Mesendoderm (in vitro differentiated cells): Measurements from ENCODE around the gene UAP1L1. TPM values are rescaled to one million over a fixed set of nuclear protein-coding genes. Genes with fewer than 3 reads are reported as not detected.

Source experiments
- DNase-seq: peaks from one replicate; pipeline ENCODE4 v3.0.0; 2013
- H2AK5ac ChIP-seq: 2 replicates; pipeline ENCODE4 v1.6.1; 2013; ENCODE audit warnings: low read length, inconsistent platforms
- H2BK120ac ChIP-seq: 2 replicates; pipeline ENCODE4 v1.6.1; 2013; ENCODE audit warnings: low read depth, mild to moderate bottlenecking, low read length, moderate library complexity, mixed read lengths
- H2BK15ac ChIP-seq: replicated peaks from 2 replicates; pipeline ENCODE4 v1.6.1; 2013; ENCODE audit warnings: low read depth, mild to moderate bottlenecking, moderate library complexity
- H2BK5ac ChIP-seq: 2 replicates; pipeline ENCODE4 v1.6.1; 2013; ENCODE audit warnings: low read length, inconsistent platforms
- H3K18ac ChIP-seq: 2 replicates; pipeline ENCODE4 v1.6.1; 2013; ENCODE audit warnings: mild to moderate bottlenecking, low read length, mixed read lengths
- H3K23ac ChIP-seq: one replicate; pipeline ENCODE4 v1.6.1; 2013; ENCODE audit warnings: low read length
- H3K27ac ChIP-seq: 2 replicates; pipeline ENCODE4 v1.5.1; 2013; ENCODE audit warnings: low read depth, mild to moderate bottlenecking, inconsistent platforms, low read length, moderate library complexity
- H3K27me3 ChIP-seq: 2 replicates; pipeline ENCODE4 v1.6.1; 2013; ENCODE audit warnings: low read length, control low read depth, mild to moderate bottlenecking, inconsistent platforms; ENCODE audit not compliant: insufficient read depth, poor library complexity
- H3K36me3 ChIP-seq: 2 replicates; pipeline ENCODE4 v1.6.1; 2013; ENCODE audit warnings: low read length, inconsistent platforms; ENCODE audit not compliant: control insufficient read depth, insufficient read depth
- H3K4ac ChIP-seq: one replicate; pipeline ENCODE4 v1.6.1; 2013; ENCODE audit warnings: low read depth, mild to moderate bottlenecking, low read length, moderate library complexity
- H3K4me1 ChIP-seq: 2 replicates; pipeline ENCODE4 v1.6.1; 2013; ENCODE audit warnings: low read depth, low read length, inconsistent platforms; ENCODE audit not compliant: control insufficient read depth
- H3K4me2 ChIP-seq: 2 replicates; pipeline ENCODE4 v1.6.1; 2013; ENCODE audit warnings: low read length
- H3K4me3 ChIP-seq: 2 replicates; pipeline ENCODE4 v1.5.1; 2013; ENCODE audit warnings: mild to moderate bottlenecking, low read length
- H3K56ac ChIP-seq: one replicate; pipeline ENCODE4 v1.6.1; 2013; ENCODE audit warnings: low read length
- H3K79me1 ChIP-seq: 2 replicates; pipeline ENCODE4 v1.6.1; 2013; ENCODE audit warnings: low read length, inconsistent platforms
- H3K79me2 ChIP-seq: 2 replicates; pipeline ENCODE4 v1.6.1; 2013; ENCODE audit warnings: mild to moderate bottlenecking, low read length; ENCODE audit not compliant: control insufficient read depth, insufficient read depth
- H3K9ac ChIP-seq: 2 replicates; pipeline ENCODE4 v1.6.1; 2013; ENCODE audit warnings: low read length, inconsistent platforms
- H4K5ac ChIP-seq: one replicate; pipeline ENCODE4 v1.6.1; 2013; ENCODE audit warnings: low read length
- H4K8ac ChIP-seq: one replicate; pipeline ENCODE4 v1.6.1; 2013; ENCODE audit warnings: low read depth, mild to moderate bottlenecking, control low read depth, low read length, moderate library complexity
- WGBS: extraction: QIAGEN DNeasy Blood & Tissue Kit; methylation state at CpG from one replicate; pipeline ENCODE4 v1.1.7; 2013; ENCODE audit warnings: low lambda C conversion rate, missing lambda C conversion rate; ENCODE audit not compliant: insufficient coverage; ENCODE audit errors: extremely low coverage; 5-methylcytosine and 5-hydroxymethylcytosine counted together
- small RNA-seq: library from polyadenylated mRNA; stranded (forward); fragments of <200 nt; extraction: miRNeasy Mini kit (QIAGEN cat#:217004); gene quantifications from one replicate; pipeline ENCODE3, GENCODE V24; 2013; ENCODE audit not compliant: insufficient read depth

UAP1L1 gene

DNA sequence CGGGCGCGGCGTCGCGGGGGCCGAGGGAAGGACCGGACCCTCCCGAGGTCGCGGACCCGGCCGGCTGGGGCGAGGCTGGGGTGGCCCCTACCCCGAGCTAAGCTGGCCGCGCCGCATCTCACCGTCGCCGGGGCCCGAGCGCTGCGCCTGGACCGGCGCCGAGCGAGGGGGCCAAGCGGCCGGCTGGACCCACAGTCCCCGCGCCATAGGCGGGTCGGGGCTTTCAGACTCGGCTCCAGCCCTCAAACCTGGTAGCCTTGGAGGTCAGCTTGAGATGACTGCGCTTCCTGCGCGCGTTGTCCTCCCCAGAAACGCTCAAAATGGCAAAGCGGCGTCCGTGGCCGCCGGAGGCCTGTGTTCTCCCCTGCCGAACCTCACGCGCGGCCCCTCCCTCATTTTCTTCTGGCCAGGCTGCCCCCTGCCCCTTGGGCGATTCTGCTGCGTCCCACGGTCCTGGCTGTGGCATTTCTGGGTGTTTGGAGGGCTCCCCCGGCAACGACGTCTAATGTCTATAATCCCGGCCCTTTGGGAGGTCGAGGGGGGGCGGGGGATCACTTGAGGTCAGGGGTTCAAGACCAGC is 52.9 kb downstream of the UAP1L1 start:
- Histone ChIP-seq H3K79me1 (peaks cover 3% of the 10 kb centered on the region), H3K36me3 (no peaks in the 10 kb centered on the region), H3K27ac (no peak overlapping the region), H3K4ac (peak overlapping the region; percentile 61), H3K79me2 (no peaks in the 10 kb centered on the region), H3K4me2 (peak overlapping the region; percentile 45), H4K8ac (peak overlapping the region; percentile 58), H2AK5ac (no peak overlapping the region), H2BK15ac (no peak overlapping the region), H3K56ac (peak overlapping the region; percentile 97), H3K9ac (peak overlapping the region; percentile 65), H3K18ac (peak overlapping the region; percentile 46), H2BK5ac (no peak overlapping the region), H2BK120ac (no peak overlapping the region), H3K27me3 (no peaks in the 10 kb centered on the region), H4K5ac (no peak overlapping the region), H3K4me1 (no peaks in the 10 kb centered on the region), H3K23ac (no peak overlapping the region), H3K4me3 (peak overlapping the region; percentile 51)
- WGBS = no CpG with 5 or more reads among the region's 58 CpGs
- peak; percentile 10 for DNase-seq

Small RNA genes within 50 kb of the gene (small RNA-seq; reads per million reads assigned to genes)
- gene RF00153 = not detected
